SK-N-MC (cell line): ENCODE measurements around the gene CLDN19.
"Not testable (repeated sequence)": the region's sequence is repeated elsewhere in the genome, so short reads cannot be mapped to it uniquely, and the experiment has no call there.

Experiments
- EZH2 ChIP-seq: fragments of 200-600 bp; sonication (generic); IDR thresholded peaks from one replicate; pipeline ENCODE4 v1.6.1; 2017; ENCODE audit warnings: antibody characterized with exemption
- POLR2AphosphoS5 ChIP-seq: IDR thresholded peaks from 2 replicates; pipeline ENCODE4 v1.6.1; 2012; ENCODE audit warnings: mild to moderate bottlenecking, low read depth, low read length, borderline replicate concordance

DNA sequence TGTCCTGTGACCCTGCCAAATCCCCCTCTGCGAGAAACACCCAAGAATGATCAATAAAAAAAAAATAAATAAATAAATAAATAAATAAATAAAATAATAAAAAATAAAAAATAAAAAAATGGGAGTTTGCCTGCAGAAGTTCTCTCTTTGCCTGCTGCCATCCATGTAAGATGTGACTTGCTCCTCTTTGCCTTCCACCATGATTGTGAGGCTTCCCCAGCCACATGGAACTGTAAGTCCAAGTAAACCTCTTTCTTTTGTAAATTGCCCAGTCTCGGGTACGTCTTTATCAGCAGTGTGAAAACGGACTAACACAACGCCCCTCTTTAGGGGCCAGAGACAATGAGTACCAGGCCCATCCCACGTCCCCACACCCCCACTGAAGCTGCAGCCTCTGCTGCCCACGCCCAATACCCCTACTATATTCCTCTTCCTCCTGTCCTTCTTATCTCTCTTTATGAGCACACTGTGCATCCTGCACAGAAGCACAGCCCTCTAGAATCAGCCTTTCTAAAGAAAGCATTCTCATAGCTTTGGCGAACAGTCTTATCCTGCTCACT is 11.6 kb upstream of the CLDN19 start:
- TF ChIP-seq POLR2AphosphoS5, EZH2: not testable (repeated sequence)
